ENCODE data around the gene CADPS2.

- TF ChIP-seq POLR2AphosphoS5 (IDR thresholded peaks at IDR 0.05) (no peak), CTCF (IDR thresholded peaks at IDR 0.05) (no peak)
Observed at GRCh38 chr7:122829962-122830361, 56.3 kb downstream of the CADPS2 start.
